ENCODE data around the gene ABCD1.

DNA sequence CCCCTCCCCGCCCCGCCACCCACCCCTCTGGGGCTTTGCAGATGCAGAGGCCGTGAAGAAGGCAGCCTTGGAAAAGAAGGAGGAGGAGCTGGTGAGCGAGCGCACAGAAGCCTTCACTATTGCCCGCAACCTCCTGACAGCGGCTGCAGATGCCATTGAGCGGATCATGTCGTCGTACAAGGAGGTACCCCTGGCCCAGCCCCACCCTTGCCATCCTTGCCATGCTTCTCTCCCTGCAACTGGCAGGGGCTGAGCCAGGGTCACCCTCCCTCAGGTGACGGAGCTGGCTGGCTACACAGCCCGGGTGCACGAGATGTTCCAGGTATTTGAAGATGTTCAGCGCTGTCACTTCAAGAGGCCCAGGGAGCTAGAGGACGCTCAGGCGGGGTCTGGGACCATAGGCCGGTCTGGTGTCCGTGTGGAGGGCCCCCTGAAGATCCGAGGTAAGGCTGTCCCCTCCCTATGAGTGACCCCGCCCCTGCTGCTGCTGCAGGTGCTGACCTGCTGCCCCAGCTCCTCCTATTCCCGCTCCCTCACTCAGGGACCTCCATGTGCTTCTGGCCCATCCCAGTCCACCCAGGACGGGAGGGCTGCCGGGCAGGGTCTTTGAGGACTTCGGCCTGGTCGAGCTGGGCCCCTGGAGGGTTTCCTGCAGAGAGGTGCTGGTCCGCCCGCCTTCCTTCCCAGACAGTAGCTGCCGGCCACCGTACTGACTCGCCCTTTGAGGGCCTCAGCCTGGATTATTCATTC, 11.6 kb downstream of the ABCD1 start:
- TF ChIP-seq, protein P1, sequence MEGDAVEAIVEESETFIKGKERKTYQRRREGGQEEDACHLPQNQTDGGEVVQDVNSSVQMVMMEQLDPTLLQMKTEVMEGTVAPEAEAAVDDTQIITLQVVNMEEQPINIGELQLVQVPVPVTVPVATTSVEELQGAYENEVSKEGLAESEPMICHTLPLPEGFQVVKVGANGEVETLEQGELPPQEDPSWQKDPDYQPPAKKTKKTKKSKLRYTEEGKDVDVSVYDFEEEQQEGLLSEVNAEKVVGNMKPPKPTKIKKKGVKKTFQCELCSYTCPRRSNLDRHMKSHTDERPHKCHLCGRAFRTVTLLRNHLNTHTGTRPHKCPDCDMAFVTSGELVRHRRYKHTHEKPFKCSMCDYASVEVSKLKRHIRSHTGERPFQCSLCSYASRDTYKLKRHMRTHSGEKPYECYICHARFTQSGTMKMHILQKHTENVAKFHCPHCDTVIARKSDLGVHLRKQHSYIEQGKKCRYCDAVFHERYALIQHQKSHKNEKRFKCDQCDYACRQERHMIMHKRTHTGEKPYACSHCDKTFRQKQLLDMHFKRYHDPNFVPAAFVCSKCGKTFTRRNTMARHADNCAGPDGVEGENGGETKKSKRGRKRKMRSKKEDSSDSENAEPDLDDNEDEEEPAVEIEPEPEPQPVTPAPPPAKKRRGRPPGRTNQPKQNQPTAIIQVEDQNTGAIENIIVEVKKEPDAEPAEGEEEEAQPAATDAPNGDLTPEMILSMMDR (IDR thresholded peaks at IDR 0.05 in 4 of 5, conservative IDR thresholded peaks at IDR 0.05 in 1 of 5) = no peak
- TF ChIP-seq POLR2A (IDR thresholded peaks at IDR 0.05) = no peak
